MM.1S (cell line): Measurements from ENCODE around the gene BMPER.

Source experiments
- DNase-seq: peaks from one replicate; pipeline ENCODE4 v3.0.0-alpha.2; 2015
- H2AFZ ChIP-seq: fragments of 300-600 bp; sonication (generic); 2 replicates; pipeline ENCODE4 v1.6.0; 2016; ENCODE audit warnings: antibody characterized with exemption, low read length
- H3F3A ChIP-seq: fragments of 300-600 bp; sonication (generic); 2 replicates; pipeline ENCODE4 v1.6.1; 2016; ENCODE audit warnings: mild to moderate bottlenecking, antibody characterized with exemption, low read length, moderate library complexity, mixed read lengths; ENCODE audit not compliant: insufficient read depth
- H3K27ac ChIP-seq: fragments of 300-600 bp; sonication (generic); 2 replicates; pipeline ENCODE4 v1.5.1; 2016; ENCODE audit warnings: mild to moderate bottlenecking, low read length
- H3K27me3 ChIP-seq: fragments of 300-600 bp; sonication (generic); replicated peaks from 2 replicates; pipeline ENCODE4 v1.6.0; 2016; ENCODE audit warnings: low read length; ENCODE audit not compliant: insufficient read depth
- H3K36me3 ChIP-seq: fragments of 300-600 bp; sonication (generic); replicated peaks from 2 replicates; pipeline ENCODE4 v1.6.1; 2016; ENCODE audit warnings: mild to moderate bottlenecking, low read length, mixed read lengths; ENCODE audit not compliant: insufficient read depth
- H3K4me1 ChIP-seq: fragments of 300-600 bp; sonication (generic); 2 replicates; pipeline ENCODE4 v1.6.1; 2016; ENCODE audit warnings: low read length, mixed read lengths
- H3K4me2 ChIP-seq: fragments of 300-600 bp; sonication (generic); 2 replicates; pipeline ENCODE4 v1.6.0; 2016; ENCODE audit warnings: low read depth, low read length
- H3K4me3 ChIP-seq: fragments of 300-600 bp; sonication (generic); 2 replicates; pipeline ENCODE4 v1.5.1; 2016; ENCODE audit warnings: low read length, mixed read lengths
- H3K79me2 ChIP-seq: fragments of 300-600 bp; sonication (generic); 2 replicates; pipeline ENCODE4 v1.6.1; 2016; ENCODE audit warnings: mixed run types, low read length, mixed read lengths
- H3K9ac ChIP-seq: fragments of 300-600 bp; sonication (generic); 2 replicates; pipeline ENCODE4 v1.6.1; 2016; ENCODE audit warnings: low read length, mixed read lengths
- H3K9me2 ChIP-seq: fragments of 300-600 bp; sonication (generic); replicated peaks from 2 replicates; pipeline ENCODE4 v1.6.1; 2016; ENCODE audit warnings: mild to moderate bottlenecking, low read length, mixed read lengths; ENCODE audit not compliant: insufficient read depth
- H3K9me3 ChIP-seq: fragments of 300-600 bp; sonication (generic); replicated peaks from 2 replicates; pipeline ENCODE4 v1.6.1; 2016; ENCODE audit warnings: mild to moderate bottlenecking, low read length, mixed read lengths; ENCODE audit not compliant: insufficient read depth
- H4K20me1 ChIP-seq: fragments of 300-600 bp; sonication (generic); 2 replicates; pipeline ENCODE4 v1.6.1; 2016; ENCODE audit warnings: mild to moderate bottlenecking, low read length, moderate library complexity, mixed read lengths; ENCODE audit not compliant: insufficient read depth
- CTCF ChIP-seq: fragments of 300-600 bp; sonication (generic); IDR thresholded peaks from 2 replicates; pipeline ENCODE4 v1.5.1; 2016; ENCODE audit warnings: antibody characterized with exemption, low read length, mixed read lengths
- EZH2 ChIP-seq: fragments of 300-600 bp; sonication (generic); optimal IDR thresholded peaks from 2 replicates; pipeline ENCODE3; 2017; ENCODE audit warnings: low read depth, mild to moderate bottlenecking, antibody characterized with exemption, low read length, mixed read lengths
- EZH2phosphoT487 ChIP-seq: fragments of 300-600 bp; sonication (generic); IDR thresholded peaks from 2 replicates; pipeline ENCODE4 v1.6.1; 2018; ENCODE audit warnings: antibody characterized with exemption, low read length

BMPER gene

GRCh38 chr7:34162027-34162565 is 256.8 kb downstream of the BMPER start:
- no peaks in the 10 kb centered on the region for H3K79me2 ChIP-seq
- no peaks in the 10 kb centered on the region for H3K27me3 ChIP-seq
- H3K4me3 ChIP-seq: no peak overlapping the region
- no peak overlapping the region for H2AFZ ChIP-seq
- H3K36me3 ChIP-seq: no peaks in the 10 kb centered on the region
- H3K27ac ChIP-seq: no peak overlapping the region
- no peak for DNase-seq
- H4K20me1 ChIP-seq: no peaks in the 10 kb centered on the region
- no peaks in the 10 kb centered on the region for H3K4me1 ChIP-seq
- no peak overlapping the region for H3K4me2 ChIP-seq
- TF ChIP-seq EZH2phosphoT487 (no peak), CTCF (no peak), EZH2 (no peak)
- H3F3A ChIP-seq: no peaks in the 10 kb centered on the region
- H3K9me3 ChIP-seq: no peaks in the 10 kb centered on the region
- H3K9ac ChIP-seq: no peak overlapping the region
- H3K9me2 ChIP-seq: no peaks in the 10 kb centered on the region

GRCh38 chr7:34162677-34163076 is 257.3 kb downstream of the BMPER start:
- Histone ChIP-seq H3K36me3 (no peaks in the 10 kb centered on the region), H3K27ac (no peak overlapping the region), H3K4me1 (no peaks in the 10 kb centered on the region), H3K79me2 (no peaks in the 10 kb centered on the region), H3K9me3 (no peaks in the 10 kb centered on the region), H3K4me3 (no peak overlapping the region), H3K9ac (no peak overlapping the region), H3K9me2 (no peaks in the 10 kb centered on the region), H3F3A (no peaks in the 10 kb centered on the region), H4K20me1 (no peaks in the 10 kb centered on the region), H2AFZ (no peak overlapping the region), H3K4me2 (no peak overlapping the region), H3K27me3 (no peaks in the 10 kb centered on the region)
- TF ChIP-seq EZH2phosphoT487 (no peak), EZH2 (no peak), CTCF (no peak)
- no peak for DNase-seq

- Histone ChIP-seq H3K27me3 (no peaks in the 10 kb centered on the region), H3K9me3 (no peaks in the 10 kb centered on the region), H3K9ac (no peak overlapping the region), H3K36me3 (no peaks in the 10 kb centered on the region), H3K4me3 (no peak overlapping the region), H2AFZ (no peak overlapping the region), H3K4me1 (no peaks in the 10 kb centered on the region), H3F3A (no peaks in the 10 kb centered on the region), H3K27ac (no peak overlapping the region), H3K79me2 (no peaks in the 10 kb centered on the region), H4K20me1 (no peaks in the 10 kb centered on the region), H3K9me2 (no peaks in the 10 kb centered on the region), H3K4me2 (no peak overlapping the region)
- no peak for DNase-seq
- TF ChIP-seq EZH2phosphoT487 (no peak), CTCF (no peak), EZH2 (no peak)
Observed at GRCh38 chr7:34163956-34164355, 258.6 kb downstream of the BMPER start.
